B cell (primary cell): Measurements from ENCODE around the gene LMAN2.

Experiments
- EZH2 ChIP-seq: IDR thresholded peaks from 2 replicates; pipeline ENCODE4 v1.6.1; 2012; ENCODE audit warnings: borderline replicate concordance, low read depth, mild to moderate bottlenecking, moderate library complexity, low read length; ENCODE audit not compliant: insufficient read depth, poor library complexity, severe bottlenecking
- TF ChIP-seq, protein P1 (sequence below): fragments of 200-600 bp; IDR thresholded peaks from one replicate; pipeline ENCODE4 v1.8.0; 2022; ENCODE audit warnings: antibody characterized with exemption, mild to moderate bottlenecking

DNA sequence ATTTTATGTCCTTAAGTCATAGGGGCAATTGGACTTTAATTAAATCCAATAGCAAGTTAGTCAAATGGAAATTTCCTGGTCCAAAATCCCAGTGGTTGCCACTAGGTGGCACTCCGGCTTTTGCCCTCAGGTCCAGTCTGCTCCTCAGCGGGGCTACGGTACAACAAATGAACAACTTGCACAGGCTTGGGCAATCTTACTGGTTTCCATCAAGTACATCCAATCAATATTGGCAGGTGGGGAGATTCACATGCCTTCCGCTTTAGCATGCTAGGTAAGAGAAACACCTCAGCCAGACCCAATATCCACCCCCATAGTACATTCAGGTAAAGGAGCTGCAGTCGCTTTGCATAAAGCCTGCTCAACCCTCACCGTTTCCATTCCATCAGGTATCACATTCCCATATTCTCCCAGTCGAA, 33.5 kb downstream of the LMAN2 start:
- TF ChIP-seq, protein P1, sequence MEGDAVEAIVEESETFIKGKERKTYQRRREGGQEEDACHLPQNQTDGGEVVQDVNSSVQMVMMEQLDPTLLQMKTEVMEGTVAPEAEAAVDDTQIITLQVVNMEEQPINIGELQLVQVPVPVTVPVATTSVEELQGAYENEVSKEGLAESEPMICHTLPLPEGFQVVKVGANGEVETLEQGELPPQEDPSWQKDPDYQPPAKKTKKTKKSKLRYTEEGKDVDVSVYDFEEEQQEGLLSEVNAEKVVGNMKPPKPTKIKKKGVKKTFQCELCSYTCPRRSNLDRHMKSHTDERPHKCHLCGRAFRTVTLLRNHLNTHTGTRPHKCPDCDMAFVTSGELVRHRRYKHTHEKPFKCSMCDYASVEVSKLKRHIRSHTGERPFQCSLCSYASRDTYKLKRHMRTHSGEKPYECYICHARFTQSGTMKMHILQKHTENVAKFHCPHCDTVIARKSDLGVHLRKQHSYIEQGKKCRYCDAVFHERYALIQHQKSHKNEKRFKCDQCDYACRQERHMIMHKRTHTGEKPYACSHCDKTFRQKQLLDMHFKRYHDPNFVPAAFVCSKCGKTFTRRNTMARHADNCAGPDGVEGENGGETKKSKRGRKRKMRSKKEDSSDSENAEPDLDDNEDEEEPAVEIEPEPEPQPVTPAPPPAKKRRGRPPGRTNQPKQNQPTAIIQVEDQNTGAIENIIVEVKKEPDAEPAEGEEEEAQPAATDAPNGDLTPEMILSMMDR, result peak; percentile 94
- no peak for TF ChIP-seq EZH2
